Adrenal gland (tissue), 5 donors: ENCODE results near the gene SAPCD1.

Experiments
- CTCF ChIP-seq, 6 experiments: fragments of 450-650 bp in 4 of 6; fragments of 200-600 bp in 2 of 6; sonication (generic) in 1 of 6; IDR thresholded peaks; 1 replicate in 5 of 6; 2 replicates in 1 of 6; pipeline versions ENCODE4 v1.5.1 to v1.8.0; 2016 to 2021; ENCODE audit warnings: antibody characterized with exemption in 6 of 6, mild to moderate bottlenecking in 2 of 6, moderate library complexity in 1 of 6
- POLR2A ChIP-seq, 2 donors: fragments of 450-650 bp; IDR thresholded peaks; one replicate each; pipeline ENCODE4 v1.6.1; 2017; ENCODE audit warnings: antibody characterized with exemption in 2 of 2, mild to moderate bottlenecking in 2 of 2, moderate library complexity in 1 of 2
- donor health status: DM: no; HTN: no; CAD: no.

DNA sequence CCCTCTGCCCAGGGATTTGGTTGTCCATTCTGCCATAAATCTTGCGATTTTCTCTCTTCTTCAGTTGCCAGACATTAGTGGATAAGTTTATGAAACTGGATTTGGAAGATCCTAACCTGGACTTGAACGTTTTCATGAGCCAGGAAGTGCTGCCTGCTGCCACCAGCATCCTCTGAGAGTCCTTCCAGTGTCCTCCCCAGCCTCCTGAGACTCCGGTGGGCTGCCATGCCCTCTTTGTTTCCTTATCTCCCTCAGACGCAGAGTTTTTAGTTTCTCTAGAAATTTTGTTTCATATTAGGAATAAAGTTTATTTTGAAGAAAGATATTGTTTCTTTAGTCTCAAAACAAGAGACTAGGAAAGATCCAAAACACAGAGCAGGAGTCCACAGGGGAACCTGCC is at the start of gene SAPCD1:
- TF ChIP-seq CTCF (IDR thresholded peaks at IDR 0.05), result no peak
- no peak for TF ChIP-seq POLR2A (IDR thresholded peaks at IDR 0.05)
